Smooth muscle cell (in vitro differentiated cells): Measurements from ENCODE around the gene RFX2. TPM values are rescaled to one million over a fixed set of nuclear protein-coding genes. Genes with fewer than 3 reads are reported as not detected.

Source experiments
- DNase-seq: peaks from one replicate; lab custom pipeline; 2025; ENCODE audit not compliant: unreplicated experiment; lab: John Stamatoyannopoulos, UW
- H2AFZ ChIP-seq: fragments of 200-600 bp; sonication (generic); 2 replicates; pipeline ENCODE4 v1.6.0; 2016; ENCODE audit warnings: antibody characterized with exemption, low read depth, mild to moderate bottlenecking
- H3F3A ChIP-seq: fragments of 200-600 bp; sonication (generic); 2 replicates; pipeline ENCODE4 v1.6.0; 2017; ENCODE audit warnings: antibody characterized with exemption, low read depth
- H3K27ac ChIP-seq: fragments of 200-600 bp; sonication (generic); 2 replicates; pipeline ENCODE4 v1.5.1; 2016; ENCODE audit warnings: low read depth, mild to moderate bottlenecking
- H3K27me3 ChIP-seq: fragments of 200-600 bp; sonication (generic); 2 replicates; pipeline ENCODE4 v1.6.1; 2016; ENCODE audit warnings: low read depth, mild to moderate bottlenecking
- H3K36me3 ChIP-seq: fragments of 200-600 bp; sonication (generic); 2 replicates; pipeline ENCODE4 v1.5.1; 2016; ENCODE audit warnings: low read depth
- H3K4me1 ChIP-seq: fragments of 200-600 bp; sonication (generic); 2 replicates; pipeline ENCODE4 v1.5.1; 2016; ENCODE audit warnings: low read depth
- H3K4me2 ChIP-seq: fragments of 200-600 bp; sonication (generic); 2 replicates; pipeline ENCODE4 v1.6.0; 2016; ENCODE audit warnings: mild to moderate bottlenecking
- H3K4me3 ChIP-seq: fragments of 200-600 bp; sonication (generic); 2 replicates; pipeline ENCODE4 v1.5.1; 2016; ENCODE audit warnings: mild to moderate bottlenecking
- H3K79me2 ChIP-seq: fragments of 200-600 bp; sonication (generic); 2 replicates; pipeline ENCODE4 v1.6.0; 2016; ENCODE audit warnings: low read depth, mild to moderate bottlenecking
- H3K9ac ChIP-seq: fragments of 200-600 bp; sonication (generic); 2 replicates; pipeline ENCODE4 v1.6.0; 2016; ENCODE audit warnings: low read depth
- H3K9me3 ChIP-seq: fragments of 200-600 bp; sonication (generic); replicated peaks from 2 replicates; pipeline ENCODE4 v1.5.1; 2016; ENCODE audit warnings: low read depth
- H4K20me1 ChIP-seq: fragments of 200-600 bp; sonication (generic); 2 replicates; pipeline ENCODE4 v1.6.0; 2016; ENCODE audit warnings: low read depth
- CTCF ChIP-seq: fragments of 200-600 bp; sonication (generic); IDR thresholded peaks from 2 replicates; pipeline ENCODE4 v1.5.1; 2017; ENCODE audit warnings: borderline replicate concordance, mild to moderate bottlenecking, antibody characterized with exemption; ENCODE audit not compliant: insufficient read depth, poor library complexity, severe bottlenecking
- WGBS: methylation state at CpG from one replicate; pipeline ENCODE4 v1.1.7; 2016; ENCODE audit warnings: low lambda C conversion rate; 5-methylcytosine and 5-hydroxymethylcytosine counted together
- polyA plus RNA-seq: library from polyadenylated mRNA; unstranded; fragments of >200 nt; fragmentation: Nextera tagmentation; extraction: Ambion mirVana; gene quantifications from 2 replicates; pipeline ENCODE4 v1.2.1, GENCODE V29; 2016
- total RNA-seq: library from RNA; depleted of rRNA; stranded (reverse); fragments of >200 nt; gene quantifications from 2 replicates; pipeline ENCODE4 v1.2.3, GENCODE V29; 2014

The RFX2 gene
- total and polyA plus RNA-seq, 2 experiments from 2014 or later, result 4.7 to 7.5 TPM

DNA sequence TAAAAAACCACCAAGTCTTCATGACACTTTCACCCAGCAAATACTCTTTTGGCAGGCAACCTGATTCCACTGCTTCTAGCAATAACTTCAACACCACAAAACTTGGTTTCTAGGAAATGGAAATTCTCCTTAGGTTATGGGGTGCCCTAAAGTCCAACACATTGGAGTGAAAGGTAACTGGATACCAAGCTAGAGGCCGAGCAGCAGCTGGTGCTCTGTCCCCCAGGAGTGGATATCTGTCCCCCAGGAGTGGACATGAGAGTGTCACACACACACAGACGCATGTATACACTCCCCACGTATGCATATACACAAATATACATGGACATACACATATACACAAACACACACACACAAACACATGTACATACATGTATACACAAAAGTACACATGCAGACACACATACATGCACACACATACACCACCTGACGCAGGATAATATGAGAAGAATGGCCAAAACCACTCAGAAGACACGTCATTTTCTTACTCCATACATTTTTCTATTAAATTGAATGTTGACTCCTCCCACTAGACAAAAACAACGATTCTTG is 50.8 kb downstream of the RFX2 start:
- H3K36me3 ChIP-seq, result no peaks in the 10 kb centered on the region
- no peak overlapping the region for H3K4me2 ChIP-seq
- H2AFZ ChIP-seq, result no peak overlapping the region
- no peaks in the 10 kb centered on the region for H3K79me2 ChIP-seq
- H3K9ac ChIP-seq, result no peak overlapping the region
- H3K27ac ChIP-seq, result no peak overlapping the region
- WGBS, result 92% methylated on average over 6 of the region's 6 CpGs
- H3K27me3 ChIP-seq, result no peaks in the 10 kb centered on the region
- H4K20me1 ChIP-seq, result no peaks in the 10 kb centered on the region
- no peak for TF ChIP-seq CTCF
- H3K9me3 ChIP-seq, result no peaks in the 10 kb centered on the region
- no peak for DNase-seq
- H3K4me1 ChIP-seq, result no peaks in the 10 kb centered on the region
- H3K4me3 ChIP-seq, result no peak overlapping the region
- no peaks in the 10 kb centered on the region for H3F3A ChIP-seq

DNA sequence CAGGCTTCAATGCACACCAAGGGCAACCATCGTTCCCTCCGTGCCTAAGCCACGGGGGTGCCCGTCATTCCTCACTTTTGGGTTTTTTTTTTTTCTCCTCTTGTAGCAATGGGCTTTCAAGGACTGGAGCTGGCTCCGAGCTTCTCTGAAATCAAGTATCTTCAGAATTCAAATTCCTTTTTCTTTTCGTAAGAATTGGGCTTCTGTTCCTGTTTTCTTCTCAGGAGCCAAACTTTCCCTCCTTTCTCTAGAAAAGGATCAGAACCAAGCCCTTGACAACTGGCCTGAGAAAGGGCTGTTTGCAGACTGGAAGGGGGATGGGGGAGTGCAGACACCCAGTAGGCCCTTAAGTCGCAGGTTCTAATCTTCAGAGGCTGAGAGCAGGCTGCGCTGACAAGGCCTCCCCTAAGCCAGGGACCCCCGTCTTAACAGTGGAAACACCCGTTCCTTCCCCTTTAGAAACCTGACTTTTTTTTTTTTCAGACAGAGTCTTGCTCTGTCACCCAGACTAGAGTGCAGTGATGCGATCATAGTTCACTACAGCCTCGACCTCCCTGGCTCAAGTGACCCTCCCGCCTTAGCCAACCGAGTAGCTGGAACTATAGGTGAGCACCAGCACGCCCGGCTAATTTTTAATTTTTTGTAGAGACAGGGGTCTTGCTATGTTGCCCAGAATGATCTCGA is 51.6 kb downstream of the RFX2 start:
- Histone ChIP-seq H3K9ac (no peak overlapping the region), H2AFZ (no peak overlapping the region), H3K4me2 (no peak overlapping the region), H3K79me2 (no peaks in the 10 kb centered on the region), H3K36me3 (no peaks in the 10 kb centered on the region), H4K20me1 (no peaks in the 10 kb centered on the region), H3K4me3 (no peak overlapping the region), H3K4me1 (no peaks in the 10 kb centered on the region), H3F3A (no peaks in the 10 kb centered on the region), H3K27me3 (no peaks in the 10 kb centered on the region), H3K9me3 (no peaks in the 10 kb centered on the region), H3K27ac (no peak overlapping the region)
- 92% methylated on average over 17 of the region's 17 CpGs for WGBS
- TF ChIP-seq CTCF, result no peak
- DNase-seq, result no peak

- Histone ChIP-seq H3K9ac (peak overlapping the region; percentile 6), H3F3A (no peaks in the 10 kb centered on the region), H3K9me3 (no peaks in the 10 kb centered on the region), H3K27ac (peak overlapping the region; percentile 75), H3K4me2 (no peak overlapping the region), H2AFZ (no peak overlapping the region), H3K27me3 (peaks cover 5% of the 10 kb centered on the region), H3K79me2 (no peaks in the 10 kb centered on the region), H4K20me1 (no peaks in the 10 kb centered on the region), H3K36me3 (no peaks in the 10 kb centered on the region), H3K4me1 (no peaks in the 10 kb centered on the region), H3K4me3 (no peak overlapping the region)
- DNase-seq, result no peak
- WGBS, result 90% methylated on average over 14 of the region's 14 CpGs
- TF ChIP-seq CTCF, result no peak
Measured at GRCh38 chr19:6057651-6058517, 52.4 kb downstream of the RFX2 start.
